HepG2 (cell line): ENCODE data around the gene NTM. TPM values are rescaled to one million over a fixed set of nuclear protein-coding genes. Genes with fewer than 3 reads are reported as not detected.

Experiments
- ATAC-seq: fragments of 200-7000 bp; cut with Tn5 transposase; 3 replicates; pipeline ENCODE4 v1.9.1; 2020; ENCODE audit warnings: mild to moderate bottlenecking, moderate library complexity
- BruUV-seq: library from RNA; stranded (reverse); fragments of 400-500 nt; replicated peaks from 2 replicates; lab custom pipeline; 2021; lab: Mats Ljungman, UMichigan
- CTCF ChIA-PET: fragments of 300-600 bp; formaldehyde crosslinking; extraction: SDS; loops from one replicate; lab custom pipeline; 2021; ENCODE audit warnings: low total read pairs, inconsistent platforms, low intra/inter-chr PET ratio; lab: Yijun Ruan, JAX
- POLR2A ChIA-PET: fragments of 350-600 bp; sonication (Branson Sonifier 250); formaldehyde crosslinking; loops from one replicate; lab custom pipeline; 2020; ENCODE audit warnings: antibody characterized with exemption, inconsistent platforms; lab: Yijun Ruan, JAX
- DNase-seq: peaks from one replicate; pipeline ENCODE4 v3.0.0-alpha.2; 2015; ENCODE audit warnings: low spot score
- FAIRE-seq: peaks from 3 replicates; lab custom pipeline; 2011; peaks lifted over from hg19 to GRCh38; lab: Jason Lieb, UNC
- H2AFZ ChIP-seq: one replicate; pipeline ENCODE4 v1.6.1; 2011; ENCODE audit warnings: low read length, inconsistent platforms
- H3K27ac ChIP-seq: fragments of 300-600 bp; 3 replicates; pipeline ENCODE4 v1.8.0; 2011; ENCODE audit warnings: mixed run types, mild to moderate bottlenecking, mixed read lengths, low read length, inconsistent platforms; ENCODE audit not compliant: insufficient read depth; ENCODE audit errors: extremely low read length
- H3K27me3 ChIP-seq, 2 experiments: fragments of 200-600 bp in 1 of 2; 2 replicates in 1 of 2; 3 replicates in 1 of 2; pipeline versions ENCODE4 v1.6.0 to v1.8.0; 2011; ENCODE audit warnings: low read length in 2 of 2, mild to moderate bottlenecking in 2 of 2, moderate library complexity in 2 of 2, inconsistent platforms in 1 of 2; ENCODE audit not compliant: insufficient read depth in 2 of 2, control insufficient read depth in 1 of 2
- H3K36me3 ChIP-seq, 2 experiments: fragments of 200-600 bp in 1 of 2; replicated peaks in 1 of 2; 2 replicates in 1 of 2; 3 replicates in 1 of 2; pipeline versions ENCODE4 v1.5.1 to v1.8.0; 2011; ENCODE audit warnings: low read length in 2 of 2, inconsistent platforms in 1 of 2; ENCODE audit not compliant: insufficient read depth in 2 of 2, control insufficient read depth in 1 of 2
- H3K4me1 ChIP-seq: 2 replicates; pipeline ENCODE4 v1.5.1; 2012; ENCODE audit warnings: low read length, inconsistent platforms; ENCODE audit not compliant: insufficient read depth
- H3K4me2 ChIP-seq: 2 replicates; pipeline ENCODE4 v1.6.0; 2011; ENCODE audit warnings: low read depth, low read length, inconsistent platforms
- H3K4me3 ChIP-seq, 3 experiments: fragments of 200-600 bp in 1 of 3; sonication (generic), shearing (Covaris generic) in 1 of 3; replicated peaks in 1 of 3; 2 replicates each; pipeline ENCODE4 v1.5.1; 2011 to 2016; ENCODE audit warnings: low read length in 3 of 3, inconsistent platforms in 2 of 3, low read depth in 2 of 3, mild to moderate bottlenecking in 2 of 3, control low read depth in 1 of 3, mixed read lengths in 1 of 3; ENCODE audit not compliant: insufficient read depth in 1 of 3
- H3K79me2 ChIP-seq: one replicate; pipeline ENCODE4 v1.6.1; 2011; ENCODE audit warnings: low read length, inconsistent platforms; ENCODE audit not compliant: insufficient read depth
- H3K9ac ChIP-seq: 2 replicates; pipeline ENCODE4 v1.6.0; 2011; ENCODE audit warnings: mild to moderate bottlenecking, low read depth, low read length, inconsistent platforms; ENCODE audit not compliant: insufficient read depth
- H3K9me3 ChIP-seq: 2 replicates; pipeline ENCODE4 v1.5.1; 2012; ENCODE audit warnings: mild to moderate bottlenecking, low read length
- H4K20me1 ChIP-seq: 2 replicates; pipeline ENCODE4 v1.6.0; 2011; ENCODE audit warnings: inconsistent platforms, mild to moderate bottlenecking, low read length, moderate library complexity; ENCODE audit not compliant: insufficient read depth
- MAFK ChIP-seq, 2 experiments: IDR thresholded peaks in 1 of 2; conservative IDR thresholded peaks in 1 of 2; 2 replicates each; pipeline ENCODE4 v1.6.1; 2011; ENCODE audit warnings: improper control_type of control experiment in 2 of 2, low read length in 2 of 2
- ZNF10 ChIP-seq: sonication (generic); formaldehyde crosslinking; IDR thresholded peaks from 2 replicates; pipeline ENCODE4 v1.4.0; 2020; ENCODE audit warnings: mild to moderate bottlenecking, low read depth, missing genetic modification reagents, borderline replicate concordance
- ZNF335 ChIP-seq: sonication (generic); formaldehyde crosslinking; IDR thresholded peaks from 2 replicates; pipeline ENCODE4 v1.4.0; 2020; ENCODE audit warnings: missing genetic modification reagents
- ZNF567 ChIP-seq: sonication (generic); formaldehyde crosslinking; IDR thresholded peaks from 2 replicates; pipeline ENCODE4 v1.8.1; 2023; ENCODE audit warnings: mild to moderate bottlenecking, missing genetic modification reagents, borderline replicate concordance
- ZSCAN31 ChIP-seq: sonication (generic); formaldehyde crosslinking; IDR thresholded peaks from 2 replicates; pipeline ENCODE4 v1.5.0; 2020; ENCODE audit warnings: low read depth, mild to moderate bottlenecking, missing genetic modification reagents
- WGBS: methylation state at CpG from one replicate; pipeline ENCODE4 v1.1.6; 2017; ENCODE audit warnings: low lambda C conversion rate; 5-methylcytosine and 5-hydroxymethylcytosine counted together
- in situ Hi-C: cut with HindIII; loops from 2 replicates; pipeline ENCODE4 v1.10.0; 2017; ENCODE audit warnings: low pct_unique_long_range_greater_than_20kb; ENCODE audit not compliant: extremely low pct_ligation_motif_present
- intact Hi-C: fragments of 100-400 bp; cut with micrococcal nuclease; formaldehyde crosslinking; loops from one replicate; pipeline ENCODE4 v1.10.0; 2022; ENCODE audit not compliant: unreplicated experiment
- polyA plus RNA-seq, 8 experiments: library from polyadenylated mRNA; depleted of rRNA in 3 of 8; stranded (reverse) in 7 of 8; unstranded in 1 of 8; fragments of >200 nt; fragmentation: Illumina TruSeq in 4 of 8; extraction: Trizol in 4 of 8; gene quantifications; 2 replicates each; pipeline versions ENCODE4 v1.2.1 to v1.2.3, GENCODE V29; 2011 to 2016; ENCODE audit warnings: low read depth in 4 of 8, missing spikeins in 1 of 8, mixed read lengths in 1 of 8; ENCODE audit not compliant: insufficient read depth in 1 of 8
- total RNA-seq, 5 experiments: library from RNA; depleted of rRNA; stranded (reverse); fragments of >200 nt; fragmentation: Illumina TruSeq; extraction: Trizol; gene quantifications; 2 replicates each; pipeline ENCODE4 v1.2.3, GENCODE V29; 2016; ENCODE audit warnings: low read depth in 1 of 5
- TF ChIP-seq, protein P1 (sequence below): sonication (generic); formaldehyde crosslinking; IDR thresholded peaks from 2 replicates; pipeline ENCODE4 v1.8.0; 2022; ENCODE audit warnings: mild to moderate bottlenecking, missing genetic modification reagents; ENCODE audit not compliant: insufficient replicate concordance
- TF ChIP-seq, protein P2 (sequence below): sonication (generic); formaldehyde crosslinking; conservative IDR thresholded peaks from 2 replicates; pipeline ENCODE4 v1.4.0; 2020; ENCODE audit warnings: missing genetic modification reagents
- TF ChIP-seq, protein P3 (sequence below): sonication (generic); formaldehyde crosslinking; IDR thresholded peaks from 2 replicates; pipeline ENCODE4 v1.5.1; 2020; ENCODE audit warnings: mild to moderate bottlenecking, missing genetic modification reagents, borderline replicate concordance

The NTM gene
- total and polyA plus RNA-seq, 2 of the 13 experiments (the other 11 are each of a cell fraction or from before 2014, with no cell fraction given): not detected

DNA sequence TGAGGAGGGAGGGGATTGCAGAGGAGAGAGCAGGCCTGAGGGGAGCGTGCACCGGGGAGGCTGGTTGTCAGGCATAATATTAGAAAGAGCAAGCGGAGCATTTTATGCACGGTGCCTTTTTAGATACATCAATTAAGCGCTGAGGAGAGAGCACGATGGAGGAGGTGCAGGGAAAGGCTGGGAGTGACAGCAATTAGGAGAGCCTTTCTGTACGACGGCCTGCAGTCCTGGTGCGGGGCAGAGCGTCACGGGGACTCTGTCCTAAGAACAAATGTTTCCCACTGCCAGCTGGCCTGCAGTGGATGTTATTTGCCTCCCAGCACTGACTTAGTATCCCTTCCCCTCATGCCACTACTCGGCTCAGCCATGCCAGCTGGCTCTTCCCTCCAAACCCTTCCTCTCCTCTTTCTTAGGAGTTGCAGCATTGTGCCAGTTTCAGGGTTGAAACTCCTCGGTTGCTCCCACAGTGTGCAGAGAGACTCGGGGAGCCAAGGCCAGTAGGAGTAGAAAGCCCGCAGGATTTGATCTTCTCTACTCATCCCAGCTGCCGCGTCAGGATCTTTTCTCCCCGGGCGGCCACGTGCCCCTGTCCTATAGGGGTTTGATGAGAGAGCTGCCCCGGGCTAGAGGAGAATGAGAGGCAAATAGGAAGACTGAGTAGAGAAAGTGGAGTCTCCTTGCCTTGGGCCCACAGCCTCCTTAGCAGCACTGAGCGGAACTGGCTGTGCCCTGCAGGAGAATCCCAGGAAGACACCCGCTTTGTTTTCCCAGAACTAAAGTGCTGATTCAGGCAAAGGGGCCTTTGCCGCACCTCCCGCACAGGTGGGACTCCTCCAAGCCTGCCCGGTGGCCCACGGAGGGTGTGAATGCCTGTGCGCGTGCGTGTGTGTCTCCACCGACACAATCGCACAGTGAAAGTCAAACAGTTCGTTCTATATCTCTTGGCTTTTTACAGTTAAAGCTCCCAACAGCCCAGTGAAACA, 875.3 kb downstream of the NTM start:
- ChIA-PET POLR2A (no interaction called here), CTCF (no interaction called here)
- TF ChIP-seq MAFK (conservative IDR thresholded peaks at IDR 0.05 in 1 of 2, IDR thresholded peaks at IDR 0.05 in 1 of 2; ENCODE audit: low read length in 2 of 2) (peak in 1 of 2 experiments; percentile 39; a peak in 1 of 4 replicates), ZSCAN31 (no peak), ZNF335 (no peak), ZNF567 (CRISPR knock-in tag) (no peak), ZNF10 (CRISPR knock-in tag) (no peak)
- TF ChIP-seq, protein P1, sequence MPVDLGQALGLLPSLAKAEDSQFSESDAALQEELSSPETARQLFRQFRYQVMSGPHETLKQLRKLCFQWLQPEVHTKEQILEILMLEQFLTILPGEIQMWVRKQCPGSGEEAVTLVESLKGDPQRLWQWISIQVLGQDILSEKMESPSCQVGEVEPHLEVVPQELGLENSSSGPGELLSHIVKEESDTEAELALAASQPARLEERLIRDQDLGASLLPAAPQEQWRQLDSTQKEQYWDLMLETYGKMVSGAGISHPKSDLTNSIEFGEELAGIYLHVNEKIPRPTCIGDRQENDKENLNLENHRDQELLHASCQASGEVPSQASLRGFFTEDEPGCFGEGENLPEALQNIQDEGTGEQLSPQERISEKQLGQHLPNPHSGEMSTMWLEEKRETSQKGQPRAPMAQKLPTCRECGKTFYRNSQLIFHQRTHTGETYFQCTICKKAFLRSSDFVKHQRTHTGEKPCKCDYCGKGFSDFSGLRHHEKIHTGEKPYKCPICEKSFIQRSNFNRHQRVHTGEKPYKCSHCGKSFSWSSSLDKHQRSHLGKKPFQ (CRISPR knock-in tag): no peak
- TF ChIP-seq, protein P2, sequence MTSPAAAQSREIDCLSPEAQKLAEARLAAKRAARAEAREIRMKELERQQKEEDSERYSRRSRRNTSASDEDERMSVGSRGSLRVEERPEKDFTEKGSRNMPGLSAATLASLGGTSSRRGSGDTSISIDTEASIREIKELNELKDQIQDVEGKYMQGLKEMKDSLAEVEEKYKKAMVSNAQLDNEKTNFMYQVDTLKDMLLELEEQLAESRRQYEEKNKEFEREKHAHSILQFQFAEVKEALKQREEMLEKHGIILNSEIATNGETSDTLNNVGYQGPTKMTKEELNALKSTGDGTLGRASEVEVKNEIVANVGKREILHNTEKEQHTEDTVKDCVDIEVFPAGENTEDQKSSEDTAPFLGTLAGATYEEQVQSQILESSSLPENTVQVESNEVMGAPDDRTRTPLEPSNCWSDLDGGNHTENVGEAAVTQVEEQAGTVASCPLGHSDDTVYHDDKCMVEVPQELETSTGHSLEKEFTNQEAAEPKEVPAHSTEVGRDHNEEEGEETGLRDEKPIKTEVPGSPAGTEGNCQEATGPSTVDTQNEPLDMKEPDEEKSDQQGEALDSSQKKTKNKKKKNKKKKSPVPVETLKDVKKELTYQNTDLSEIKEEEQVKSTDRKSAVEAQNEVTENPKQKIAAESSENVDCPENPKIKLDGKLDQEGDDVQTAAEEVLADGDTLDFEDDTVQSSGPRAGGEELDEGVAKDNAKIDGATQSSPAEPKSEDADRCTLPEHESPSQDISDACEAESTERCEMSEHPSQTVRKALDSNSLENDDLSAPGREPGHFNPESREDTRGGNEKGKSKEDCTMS (CRISPR knock-in tag): no peak
- TF ChIP-seq, protein P3, sequence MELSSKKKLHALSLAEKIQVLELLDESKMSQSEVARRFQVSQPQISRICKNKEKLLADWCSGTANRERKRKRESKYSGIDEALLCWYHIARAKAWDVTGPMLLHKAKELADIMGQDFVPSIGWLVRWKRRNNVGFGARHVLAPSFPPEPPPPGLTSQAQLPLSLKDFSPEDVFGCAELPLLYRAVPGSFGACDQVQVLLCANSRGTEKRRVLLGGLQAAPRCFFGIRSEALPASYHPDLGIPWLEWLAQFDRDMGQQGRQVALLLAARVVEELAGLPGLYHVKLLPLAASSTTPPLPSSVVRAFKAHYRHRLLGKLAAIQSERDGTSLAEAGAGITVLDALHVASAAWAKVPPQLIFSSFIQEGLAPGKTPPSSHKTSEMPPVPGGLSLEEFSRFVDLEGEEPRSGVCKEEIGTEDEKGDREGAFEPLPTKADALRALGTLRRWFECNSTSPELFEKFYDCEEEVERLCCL (CRISPR knock-in tag): no peak
- H2AFZ ChIP-seq: no peak overlapping the region
- no peaks in the 10 kb centered on the region for H3K9me3 ChIP-seq
- ATAC-seq: no peak
- intact Hi-C loops: no loop called here
- no TSS peak for BruUV-seq
- H3K4me3 ChIP-seq: no peak overlapping the region
- in situ Hi-C loops: no loop called here
- no peaks in the 10 kb centered on the region for H4K20me1 ChIP-seq
- H3K4me2 ChIP-seq: no peak overlapping the region
- H3K79me2 ChIP-seq: no peaks in the 10 kb centered on the region
- no peak for FAIRE-seq
- H3K4me1 ChIP-seq: no peaks in the 10 kb centered on the region
- no peak for DNase-seq
- H3K27ac ChIP-seq: no peak overlapping the region
- no peaks in the 10 kb centered on the region for H3K36me3 ChIP-seq
- H3K27me3 ChIP-seq: peaks cover 0 to 6% of the 10 kb centered on the region in 2 experiments; a peak in 2 of 5 replicates
- 55% methylated on average over 19 of the region's 33 CpGs for WGBS
- no peak overlapping the region for H3K9ac ChIP-seq
